HG02678 (cell line): ENCODE measurements around the gene EDEM2.
"Not testable (repeated sequence)": the region's sequence is repeated elsewhere in the genome, so short reads cannot be mapped to it uniquely, and the experiment has no call there.

Experiments
- ATAC-seq: cut with Tn5 transposase; IDR thresholded peaks from one replicate; pipeline ENCODE4 v1.9.1; 2021; ENCODE audit warnings: mild to moderate bottlenecking, moderate library complexity; ENCODE audit not compliant: unreplicated experiment

Gene EDEM2

DNA sequence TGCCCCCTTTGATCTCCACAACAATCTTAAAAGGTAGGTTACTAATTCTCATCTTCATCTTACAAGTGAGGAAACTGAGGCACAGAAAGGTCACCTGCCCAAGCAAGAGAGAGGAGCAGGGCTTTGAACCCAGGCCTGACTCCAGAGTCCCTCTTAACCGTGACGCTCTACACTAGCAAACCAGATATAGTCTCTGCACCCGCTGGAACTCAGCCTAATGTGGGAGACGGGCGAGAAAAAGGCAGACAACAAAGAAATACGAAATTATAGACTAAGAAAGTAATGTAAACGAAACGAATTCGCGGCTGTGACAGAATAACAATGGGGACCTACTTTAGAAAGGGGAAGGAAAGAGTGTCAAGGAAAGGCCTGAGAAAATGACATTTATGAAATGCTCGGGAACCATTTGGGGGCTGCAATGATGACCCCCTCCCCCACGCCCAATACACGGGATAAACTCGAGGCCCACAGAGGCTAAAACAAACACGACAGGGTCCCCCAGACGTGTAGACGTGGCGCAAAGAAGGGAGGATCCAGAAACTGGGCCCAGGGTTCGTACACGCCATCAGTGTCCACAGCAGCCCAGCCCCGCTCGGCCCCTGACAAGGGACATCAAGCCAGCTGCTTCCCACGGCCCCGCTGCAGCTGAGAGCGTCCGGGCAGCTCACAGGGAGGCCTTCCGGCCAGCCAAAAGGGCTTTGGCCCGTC lies 55.2 kb downstream of the EDEM2 start:
- ATAC-seq: peak; percentile 10

DNA sequence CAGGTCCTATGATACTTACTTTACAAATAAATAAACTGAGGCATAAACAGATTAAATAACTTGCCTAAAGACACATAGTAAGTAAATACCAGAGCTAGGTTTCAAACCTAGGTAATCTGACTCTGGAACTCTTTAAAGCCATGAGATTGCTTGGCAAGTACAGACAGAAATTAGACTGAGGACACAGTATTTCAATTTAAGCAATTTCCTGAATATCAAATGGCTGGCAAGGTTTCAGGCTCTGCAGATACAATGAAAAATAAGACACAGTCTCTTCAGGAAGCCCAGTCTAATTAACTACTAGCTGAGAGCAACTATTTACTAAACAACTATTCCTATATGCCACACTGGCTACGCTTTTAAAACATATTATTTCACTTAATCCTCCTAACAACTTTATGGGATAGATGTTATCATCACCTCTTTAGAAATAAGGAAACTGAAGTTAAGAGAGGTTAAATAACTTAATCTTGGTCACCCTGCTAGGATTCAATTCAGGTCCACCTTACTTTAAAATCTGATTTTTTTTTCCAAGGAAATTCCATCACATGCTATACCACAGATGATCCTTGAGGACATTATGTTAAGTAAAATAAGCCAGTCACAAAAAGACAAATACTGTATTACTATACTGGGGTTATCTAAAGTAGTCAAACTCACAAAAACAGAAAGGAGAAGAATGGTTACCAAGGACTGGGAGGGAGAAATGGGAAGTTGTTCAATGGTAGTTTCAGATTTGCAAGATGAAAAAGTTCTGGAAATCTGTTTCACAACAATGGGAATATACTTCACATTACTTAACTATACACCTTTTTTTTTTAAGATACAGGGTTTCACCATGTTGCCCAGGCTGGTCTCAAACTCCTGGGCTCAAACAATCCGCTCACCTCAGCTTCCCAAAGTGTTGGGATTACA lies 58.6 kb downstream of the EDEM2 start:
- no peak for ATAC-seq

- no peak for ATAC-seq
These were observed 59.3 kb downstream of the EDEM2 start for GRCh38 chr20:35087791-35088190.

GRCh38 chr20:35087355-35087754 lies 59.8 kb downstream of the EDEM2 start:
- no peak for ATAC-seq

DNA sequence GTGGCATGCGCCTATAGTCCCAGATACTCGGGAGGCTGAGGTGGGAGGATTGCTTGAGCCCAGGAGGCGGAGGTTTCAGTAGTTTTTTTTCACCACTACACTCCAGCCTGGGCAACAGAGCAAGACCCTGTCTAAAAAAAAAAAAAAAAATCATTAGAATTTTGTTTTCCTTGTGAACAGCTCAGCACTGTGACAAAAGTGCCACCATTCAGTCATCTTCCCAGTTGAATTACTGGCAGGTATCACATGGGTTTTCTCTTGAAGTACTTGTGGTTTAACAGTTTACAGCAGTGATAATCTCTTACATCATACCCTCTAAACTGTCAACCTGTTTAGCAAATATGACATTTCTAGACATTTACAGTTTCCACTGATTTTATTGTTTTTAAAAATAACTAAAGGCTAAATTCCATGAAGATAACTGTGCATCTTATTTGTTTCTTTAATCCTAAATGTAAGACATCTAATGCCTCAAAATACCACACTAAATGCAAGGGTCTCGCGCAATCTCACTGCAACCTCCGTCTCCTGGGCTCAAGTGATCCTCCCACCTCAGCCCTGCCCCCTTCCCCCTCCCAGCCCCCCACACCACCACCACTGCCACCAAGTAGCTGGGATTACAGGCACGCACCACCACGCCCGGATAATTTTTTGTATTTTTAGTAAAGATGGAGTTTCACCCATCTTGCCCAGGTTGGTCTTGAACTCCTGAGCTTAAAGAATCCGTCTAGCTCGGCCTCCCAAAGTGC lies 61.5 kb downstream of the EDEM2 start:
- no peak for ATAC-seq

- no peak for ATAC-seq
These were observed 62.1 kb downstream of the EDEM2 start for GRCh38 chr20:35084998-35085397.

DNA sequence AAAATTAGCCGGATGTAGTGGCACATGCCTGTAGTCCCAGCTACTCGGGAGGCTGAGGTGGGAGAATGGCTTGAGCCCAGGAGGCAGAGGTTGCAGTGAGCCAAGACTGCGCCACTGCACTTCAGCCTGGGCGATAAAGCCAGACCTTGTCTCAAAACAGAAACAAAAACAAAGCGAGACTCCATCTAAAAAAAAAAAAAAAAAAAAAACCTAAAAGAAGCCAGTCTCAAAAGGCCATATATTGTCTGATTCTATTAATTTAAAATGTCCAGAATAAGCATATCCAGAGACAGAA lies 66.8 kb downstream of the EDEM2 start:
- not testable (repeated sequence) for ATAC-seq

DNA sequence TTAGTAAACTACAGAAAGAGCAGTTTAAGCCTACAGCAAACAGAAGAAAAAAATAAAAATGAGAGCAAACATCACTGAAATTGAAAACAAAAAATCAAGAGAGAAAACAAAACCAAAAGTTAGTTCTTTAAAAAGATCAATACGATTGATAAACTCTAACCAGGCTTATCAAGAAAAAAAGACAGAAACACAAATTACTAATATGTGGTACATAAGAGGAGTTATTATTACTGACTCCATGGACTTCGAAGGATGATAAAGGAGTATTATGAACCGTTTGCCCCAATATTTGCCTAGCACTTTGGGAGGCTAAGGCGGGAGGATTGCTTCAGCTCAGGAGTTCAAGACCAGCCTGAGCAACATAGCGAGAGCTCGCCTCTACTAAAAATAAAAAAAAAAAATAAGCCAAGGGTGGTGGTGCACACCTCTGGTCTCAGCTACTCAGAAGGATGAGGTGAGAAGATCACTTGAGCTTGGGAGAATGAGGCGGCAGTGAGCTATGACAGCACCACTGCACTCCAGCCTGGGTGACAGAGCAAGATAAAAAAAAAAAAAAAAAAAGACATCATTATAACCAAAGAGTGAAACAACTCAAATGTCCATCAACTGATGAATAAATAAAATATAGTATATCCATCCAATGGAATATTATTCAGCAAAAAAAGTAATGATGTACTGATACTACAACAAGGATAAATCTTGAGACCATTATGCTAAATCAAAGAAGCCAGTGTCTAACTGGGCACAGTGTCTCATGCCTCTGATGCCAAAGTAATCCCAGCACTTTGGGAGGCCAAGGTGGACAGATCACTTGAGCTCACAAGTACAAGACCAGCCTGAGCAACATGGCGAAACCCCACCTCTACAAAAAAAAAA lies 67.4 kb downstream of the EDEM2 start:
- no peak for ATAC-seq

- ATAC-seq: no peak
These were observed 69.3 kb downstream of the EDEM2 start for GRCh38 chr20:35077872-35078271.

- no peak for ATAC-seq
These were observed 69.8 kb downstream of the EDEM2 start for GRCh38 chr20:35077341-35077740.

DNA sequence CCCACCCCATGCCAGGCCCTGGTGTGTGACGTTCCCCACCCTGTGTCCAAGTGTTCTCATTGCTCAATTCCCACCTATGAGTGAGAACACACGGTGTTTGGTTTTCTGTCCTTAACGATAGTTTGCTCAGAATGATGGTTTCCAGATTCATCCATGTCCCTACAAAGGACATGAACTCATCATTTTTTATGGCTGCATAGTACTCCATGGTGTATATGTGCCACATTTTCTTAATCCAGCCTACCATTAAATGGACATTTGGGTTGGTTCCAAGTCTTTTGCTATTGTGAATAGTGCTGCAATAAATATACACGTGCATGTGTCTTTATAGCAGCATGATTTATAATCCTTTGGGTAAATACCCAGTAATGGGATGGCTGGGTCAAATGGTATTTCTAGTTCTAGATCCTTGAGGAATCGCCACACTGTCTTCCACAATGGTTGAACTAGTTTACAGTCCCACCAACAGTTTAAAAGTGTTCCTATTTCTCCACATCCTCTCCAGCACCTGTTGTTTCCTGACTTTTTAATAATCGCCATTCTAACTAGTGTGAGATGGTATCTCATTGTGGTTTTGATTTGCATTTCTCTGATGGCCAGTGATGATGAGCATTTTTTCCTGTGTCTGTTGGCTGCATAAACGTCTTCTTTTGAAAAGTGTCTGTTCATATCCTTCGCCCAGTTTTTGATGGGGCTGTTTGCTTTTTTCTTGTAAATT lies 75.5 kb downstream of the EDEM2 start:
- not testable (repeated sequence) for ATAC-seq

DNA sequence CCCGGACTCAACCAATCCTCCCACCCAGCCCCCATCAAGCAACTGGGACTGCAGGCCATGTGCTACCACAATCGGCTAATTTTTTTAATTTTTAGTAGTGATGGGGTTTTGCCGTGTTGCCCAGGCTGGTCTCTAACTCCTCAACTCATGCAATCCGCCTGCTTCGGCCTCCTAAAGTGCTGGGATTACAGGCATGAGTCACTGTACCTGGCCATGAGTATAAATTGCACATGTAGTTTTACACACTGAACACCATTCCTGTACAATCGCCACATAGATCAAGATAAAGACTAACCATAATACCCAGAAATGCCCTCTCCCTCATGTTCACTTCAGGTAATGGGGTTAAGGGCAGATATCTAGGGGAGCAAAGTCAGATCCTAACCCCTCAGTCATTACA lies 80.9 kb downstream of the EDEM2 start:
- ATAC-seq: no peak
